ENCODE measurements around the gene HAGH.

DNA sequence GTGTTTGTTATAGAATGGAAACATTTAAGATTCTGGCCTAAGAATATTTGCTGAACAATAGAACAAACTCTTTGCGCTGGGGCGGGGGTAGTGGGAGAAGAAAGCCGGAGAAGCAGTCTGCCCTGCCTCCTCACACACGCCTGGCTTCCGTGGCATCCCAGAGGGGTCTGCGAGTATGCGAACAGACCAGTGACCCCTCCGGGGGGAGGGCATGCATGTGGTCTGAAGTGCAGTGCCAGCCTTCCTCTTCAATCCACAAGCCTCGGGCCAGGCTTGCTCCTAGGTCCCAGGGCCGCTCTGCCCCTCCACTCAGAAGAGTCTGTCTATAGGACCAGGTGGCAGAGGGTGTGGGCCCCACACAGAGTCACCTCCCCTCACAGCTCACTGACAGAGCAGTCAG is 19.0 kb downstream of the HAGH start:
- no peak for TF ChIP-seq EZH2 (IDR thresholded peaks at IDR 0.05; ENCODE audit: insufficient read depth, low read length)
- TF ChIP-seq, protein P1, sequence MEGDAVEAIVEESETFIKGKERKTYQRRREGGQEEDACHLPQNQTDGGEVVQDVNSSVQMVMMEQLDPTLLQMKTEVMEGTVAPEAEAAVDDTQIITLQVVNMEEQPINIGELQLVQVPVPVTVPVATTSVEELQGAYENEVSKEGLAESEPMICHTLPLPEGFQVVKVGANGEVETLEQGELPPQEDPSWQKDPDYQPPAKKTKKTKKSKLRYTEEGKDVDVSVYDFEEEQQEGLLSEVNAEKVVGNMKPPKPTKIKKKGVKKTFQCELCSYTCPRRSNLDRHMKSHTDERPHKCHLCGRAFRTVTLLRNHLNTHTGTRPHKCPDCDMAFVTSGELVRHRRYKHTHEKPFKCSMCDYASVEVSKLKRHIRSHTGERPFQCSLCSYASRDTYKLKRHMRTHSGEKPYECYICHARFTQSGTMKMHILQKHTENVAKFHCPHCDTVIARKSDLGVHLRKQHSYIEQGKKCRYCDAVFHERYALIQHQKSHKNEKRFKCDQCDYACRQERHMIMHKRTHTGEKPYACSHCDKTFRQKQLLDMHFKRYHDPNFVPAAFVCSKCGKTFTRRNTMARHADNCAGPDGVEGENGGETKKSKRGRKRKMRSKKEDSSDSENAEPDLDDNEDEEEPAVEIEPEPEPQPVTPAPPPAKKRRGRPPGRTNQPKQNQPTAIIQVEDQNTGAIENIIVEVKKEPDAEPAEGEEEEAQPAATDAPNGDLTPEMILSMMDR (IDR thresholded peaks at IDR 0.05; ENCODE audit: insufficient read depth, low read depth, low read length): no peak
